ENCODE measurements around the gene SH3RF1. TPM values are rescaled to one million over a fixed set of nuclear protein-coding genes. Genes with fewer than 3 reads are reported as not detected.

Gene SH3RF1
- total and polyA plus RNA-seq, 7 donors, result 8.2 to 20.8 (median 12.5) TPM

GRCh38 chr4:169221662-169222061 lies 49.1 kb downstream of the SH3RF1 start:
- Histone ChIP-seq H3K36me3 (no peaks in the 10 kb centered on the region), H3K27ac (no peak overlapping the region), H3K9me3 (no peaks in the 10 kb centered on the region), H3K4me1 (peaks cover 0 to 44% (median 24%) of the 10 kb centered on the region in 4 donors), H3K4me3 (no peak overlapping the region), H3K27me3 (no peaks in the 10 kb centered on the region)
- TF ChIP-seq, protein P1, sequence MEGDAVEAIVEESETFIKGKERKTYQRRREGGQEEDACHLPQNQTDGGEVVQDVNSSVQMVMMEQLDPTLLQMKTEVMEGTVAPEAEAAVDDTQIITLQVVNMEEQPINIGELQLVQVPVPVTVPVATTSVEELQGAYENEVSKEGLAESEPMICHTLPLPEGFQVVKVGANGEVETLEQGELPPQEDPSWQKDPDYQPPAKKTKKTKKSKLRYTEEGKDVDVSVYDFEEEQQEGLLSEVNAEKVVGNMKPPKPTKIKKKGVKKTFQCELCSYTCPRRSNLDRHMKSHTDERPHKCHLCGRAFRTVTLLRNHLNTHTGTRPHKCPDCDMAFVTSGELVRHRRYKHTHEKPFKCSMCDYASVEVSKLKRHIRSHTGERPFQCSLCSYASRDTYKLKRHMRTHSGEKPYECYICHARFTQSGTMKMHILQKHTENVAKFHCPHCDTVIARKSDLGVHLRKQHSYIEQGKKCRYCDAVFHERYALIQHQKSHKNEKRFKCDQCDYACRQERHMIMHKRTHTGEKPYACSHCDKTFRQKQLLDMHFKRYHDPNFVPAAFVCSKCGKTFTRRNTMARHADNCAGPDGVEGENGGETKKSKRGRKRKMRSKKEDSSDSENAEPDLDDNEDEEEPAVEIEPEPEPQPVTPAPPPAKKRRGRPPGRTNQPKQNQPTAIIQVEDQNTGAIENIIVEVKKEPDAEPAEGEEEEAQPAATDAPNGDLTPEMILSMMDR (IDR thresholded peaks at IDR 0.05), result no peak
- TF ChIP-seq POLR2A (IDR thresholded peaks at IDR 0.05), result no peak
- TF ChIP-seq EP300 (IDR thresholded peaks at IDR 0.05), result no peak
- TF ChIP-seq POLR2AphosphoS5 (IDR thresholded peaks at IDR 0.05), result no peak
- intact Hi-C loops (cut with DNase I), result no loop called here
- no peak for DNase-seq
- 22 to 67% methylated on average over 3 of the region's 3 CpGs for WGBS, 2 donors

DNA sequence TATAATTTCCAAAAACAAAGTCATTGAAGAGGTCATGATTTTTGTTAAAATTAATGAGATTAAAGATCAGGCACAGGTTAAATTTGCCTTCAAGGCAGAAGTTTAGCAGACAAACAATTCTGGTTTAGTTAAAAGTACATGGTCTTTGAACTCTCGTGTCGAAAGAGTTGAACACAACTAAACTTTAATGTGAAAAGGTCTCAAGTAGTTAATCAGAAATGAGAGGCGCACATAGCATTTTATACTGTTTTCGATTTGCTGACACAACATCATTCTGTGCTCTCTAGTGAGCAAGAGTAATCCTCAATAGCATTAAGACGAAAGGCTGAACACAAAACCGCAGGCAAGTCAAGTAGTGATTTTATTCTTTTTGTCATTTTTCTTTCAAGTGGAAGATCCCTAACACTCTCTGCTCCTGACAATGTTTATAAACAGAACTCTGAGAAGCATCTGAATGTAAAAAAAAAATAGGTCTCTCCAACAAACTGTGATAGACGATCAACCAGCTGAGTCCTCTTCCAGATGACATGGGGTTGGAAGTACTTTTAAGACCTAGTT lies 49.8 kb downstream of the SH3RF1 start:
- intact Hi-C loops (cut with DNase I), result no loop called here
- DNase-seq, result no peak
- no peaks in the 10 kb centered on the region for H3K36me3 ChIP-seq
- H3K4me1 ChIP-seq, result peaks cover 0 to 37% (median 21%) of the 10 kb centered on the region in 4 donors
- H3K4me3 ChIP-seq, result no peak overlapping the region
- WGBS, 2 donors, result 42 to 72% methylated on average over 7 of the region's 7 CpGs
- no peaks in the 10 kb centered on the region for H3K27me3 ChIP-seq
- no peak overlapping the region for H3K27ac ChIP-seq
- TF ChIP-seq POLR2AphosphoS5 (IDR thresholded peaks at IDR 0.05), result no peak
- no peak for TF ChIP-seq EP300 (IDR thresholded peaks at IDR 0.05)
- no peak for TF ChIP-seq POLR2A (IDR thresholded peaks at IDR 0.05)
- TF ChIP-seq, protein P1 (IDR thresholded peaks at IDR 0.05), result no peak
- H3K9me3 ChIP-seq, result no peaks in the 10 kb centered on the region

DNA sequence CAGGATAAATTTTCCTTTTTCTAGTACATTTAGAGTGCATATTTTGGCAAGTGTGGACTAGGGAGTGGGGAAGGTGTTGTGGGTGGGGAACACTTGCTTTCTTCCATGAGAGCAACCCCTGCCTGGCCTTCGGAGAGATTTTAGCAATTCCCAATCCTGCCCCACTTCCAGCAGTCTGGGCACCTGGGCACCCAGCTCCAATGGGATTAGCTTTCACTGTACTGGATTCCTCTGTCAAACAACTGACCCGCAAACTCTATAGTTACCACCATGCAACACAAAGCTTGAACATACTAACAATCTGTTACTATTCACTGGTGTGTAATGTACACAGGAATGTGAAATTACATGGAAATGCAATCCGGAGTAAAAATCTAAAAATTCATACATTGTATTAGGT lies 50.3 kb downstream of the SH3RF1 start:
- WGBS, 2 donors, result 74 to 94% methylated on average over 3 of the region's 3 CpGs

GRCh38 chr4:169219440-169219839 lies 51.3 kb downstream of the SH3RF1 start:
- peaks cover 0 to 22% (median 9%) of the 10 kb centered on the region in 4 donors for H3K4me1 ChIP-seq
- no peak overlapping the region for H3K27ac ChIP-seq
- intact Hi-C loops (cut with DNase I), result no loop called here
- TF ChIP-seq POLR2A (IDR thresholded peaks at IDR 0.05) (no peak), POLR2AphosphoS5 (IDR thresholded peaks at IDR 0.05) (no peak), EP300 (IDR thresholded peaks at IDR 0.05) (no peak)
- TF ChIP-seq, protein P1 (IDR thresholded peaks at IDR 0.05), result no peak
- no peak overlapping the region for H3K4me3 ChIP-seq
- no peak for DNase-seq
- H3K27me3 ChIP-seq, result no peaks in the 10 kb centered on the region
- no peaks in the 10 kb centered on the region for H3K36me3 ChIP-seq
- 36 to 71% methylated on average over 2 of the region's 2 CpGs for WGBS, 2 donors
- no peaks in the 10 kb centered on the region for H3K9me3 ChIP-seq

More for the DNA sequence above, 50.3 kb downstream of the SH3RF1 start:
- no peaks in the 10 kb centered on the region for H3K9me3 ChIP-seq
- H3K27ac ChIP-seq, result no peak overlapping the region
- H3K4me1 ChIP-seq, result peaks cover 0 to 32% (median 16%) of the 10 kb centered on the region in 4 donors
- intact Hi-C loops (cut with DNase I), result no loop called here
- no peak for TF ChIP-seq EP300 (IDR thresholded peaks at IDR 0.05)
- TF ChIP-seq POLR2A (IDR thresholded peaks at IDR 0.05), result no peak
- TF ChIP-seq, protein P1 (IDR thresholded peaks at IDR 0.05), result no peak
- TF ChIP-seq POLR2AphosphoS5 (IDR thresholded peaks at IDR 0.05), result no peak
- DNase-seq, result no peak
- no peak overlapping the region for H3K4me3 ChIP-seq
- no peaks in the 10 kb centered on the region for H3K36me3 ChIP-seq
- H3K27me3 ChIP-seq, result no peaks in the 10 kb centered on the region

GRCh38 chr4:169215656-169216055 lies 55.1 kb downstream of the SH3RF1 start:
- Histone ChIP-seq H3K27ac (no peak overlapping the region), H3K4me3 (no peak overlapping the region), H3K27me3 (no peaks in the 10 kb centered on the region), H3K36me3 (no peaks in the 10 kb centered on the region), H3K9me3 (no peaks in the 10 kb centered on the region), H3K4me1 (peaks cover 0 to 23% (median 8%) of the 10 kb centered on the region in 4 donors)
- DNase-seq, result no peak
- TF ChIP-seq EP300 (IDR thresholded peaks at IDR 0.05), result no peak
- no peak for TF ChIP-seq POLR2AphosphoS5 (IDR thresholded peaks at IDR 0.05)
- TF ChIP-seq, protein P1 (IDR thresholded peaks at IDR 0.05), result no peak
- TF ChIP-seq POLR2A (IDR thresholded peaks at IDR 0.05), result no peak
- 67 to 86% methylated on average over 4 of the region's 4 CpGs for WGBS, 2 donors
- intact Hi-C loops (cut with DNase I), result no loop called here

Measured in sigmoid colon (tissue), 7 donors.